HFF-Myc (cell line): ENCODE data around the gene FRMD6.

ENCODE experiments used
- DNase-seq: peaks from one replicate; pipeline ENCODE4 v3.0.0-alpha.2; 2011; ENCODE audit warnings: low read depth; ENCODE audit errors: extremely low read depth
- H3K4me3 ChIP-seq: replicated peaks from 2 replicates; pipeline ENCODE4 v1.5.1; 2011; ENCODE audit warnings: low read depth, mild to moderate bottlenecking, control low read depth, low read length
- CTCF ChIP-seq: IDR thresholded peaks from 2 replicates; pipeline ENCODE4 v1.5.1; 2012; ENCODE audit warnings: mild to moderate bottlenecking, low read depth, low read length, control low read depth; ENCODE audit errors: missing control alignments

The FRMD6 gene

GRCh38 chr14:51704545-51704944 is 52.8 kb downstream of the FRMD6 start:
- no peak for TF ChIP-seq CTCF
- no peak for DNase-seq
- no peak overlapping the region for H3K4me3 ChIP-seq

- no peak for DNase-seq
- no peak for TF ChIP-seq CTCF
- no peak overlapping the region for H3K4me3 ChIP-seq
Measured at GRCh38 chr14:51707327-51707726, 55.6 kb downstream of the FRMD6 start.

GRCh38 chr14:51711505-51711904 is 59.8 kb downstream of the FRMD6 start:
- H3K4me3 ChIP-seq = no peak overlapping the region
- no peak for TF ChIP-seq CTCF
- DNase-seq = no peak

- TF ChIP-seq CTCF = no peak
- DNase-seq = no peak
- H3K4me3 ChIP-seq = no peak overlapping the region
Measured at GRCh38 chr14:51715250-51715649, 63.5 kb downstream of the FRMD6 start.

- H3K4me3 ChIP-seq = no peak overlapping the region
- TF ChIP-seq CTCF = no peak
- no peak for DNase-seq
Measured at GRCh38 chr14:51715742-51716141, 64.0 kb downstream of the FRMD6 start.

- DNase-seq = no peak
Measured at GRCh38 chr14:51716610-51717009, 64.9 kb downstream of the FRMD6 start.

More at GRCh38 chr14:51716610-51717009, 64.9 kb downstream of the FRMD6 start:
- TF ChIP-seq CTCF = no peak
- no peak overlapping the region for H3K4me3 ChIP-seq
